Panc1 (cell line): Measurements from ENCODE around the gene YY1. TPM values are rescaled to one million over a fixed set of nuclear protein-coding genes. Genes with fewer than 3 reads are reported as not detected.

ENCODE experiments used
- ATAC-seq: fragments of 200-7000 bp; cut with Tn5 transposase; 2 replicates; pipeline ENCODE4 v1.9.1; 2020; ENCODE audit warnings: mild to moderate bottlenecking, moderate library complexity
- BruUV-seq: library from RNA; stranded (reverse); fragments of 400-500 nt; replicated peaks from 2 replicates; lab custom pipeline; 2021; lab: Mats Ljungman, UMichigan
- CTCF ChIA-PET: fragments of 300-600 bp; sonication (Branson Sonifier 250); formaldehyde crosslinking; loops from one replicate; lab custom pipeline; 2022; ENCODE audit warnings: antibody characterized with exemption; lab: Charles Lee
- POLR2A ChIA-PET: fragments of 300-600 bp; sonication (Branson Sonifier 250); formaldehyde crosslinking; loops from one replicate; lab custom pipeline; 2022; ENCODE audit warnings: antibody characterized with exemption; lab: Charles Lee
- DNase-seq: peaks from one replicate; pipeline ENCODE4 v3.0.0-alpha.2; 2010; ENCODE audit warnings: low read depth, low spot score
- H3K27ac ChIP-seq: 2 replicates; pipeline ENCODE4 v1.5.1; 2011; ENCODE audit warnings: mild to moderate bottlenecking, low read length, inconsistent platforms
- H3K27me3 ChIP-seq: fragments of 200-500 bp; sonication (Bioruptor generic); 2 replicates; pipeline ENCODE4 v1.6.0; 2014; ENCODE audit warnings: low read length, inconsistent platforms; ENCODE audit not compliant: control insufficient read depth, insufficient read depth
- H3K36me3 ChIP-seq: fragments of 200-500 bp; sonication (Bioruptor generic); 2 replicates; pipeline ENCODE4 v1.5.1; 2014; ENCODE audit warnings: inconsistent platforms, mild to moderate bottlenecking, low read length, moderate library complexity; ENCODE audit not compliant: control insufficient read depth, insufficient read depth
- H3K4me1 ChIP-seq: 2 replicates; pipeline ENCODE4 v1.5.1; 2011; ENCODE audit warnings: inconsistent platforms, mild to moderate bottlenecking, low read length, moderate library complexity; ENCODE audit not compliant: control insufficient read depth, insufficient read depth
- H3K4me3 ChIP-seq, 2 experiments: 2 replicates each; pipeline ENCODE4 v1.5.1; 2011 to 2012; ENCODE audit warnings: low read depth in 2 of 2, low read length in 2 of 2, mild to moderate bottlenecking in 2 of 2, inconsistent platforms in 1 of 2, moderate library complexity in 1 of 2
- H3K9me3 ChIP-seq: fragments of 200-500 bp; sonication (Bioruptor generic); 2 replicates; pipeline ENCODE4 v1.5.1; 2014; ENCODE audit warnings: low read depth, mild to moderate bottlenecking, inconsistent platforms, low read length, moderate library complexity; ENCODE audit not compliant: control insufficient read depth, insufficient read depth
- POLR2AphosphoS5 ChIP-seq: IDR thresholded peaks from 2 replicates; pipeline ENCODE4 v1.6.1; 2012; ENCODE audit warnings: mild to moderate bottlenecking, low read depth, low read length, moderate library complexity
- SIN3A ChIP-seq: IDR thresholded peaks from 2 replicates; pipeline ENCODE4 v1.6.1; 2012; ENCODE audit warnings: low read depth, mild to moderate bottlenecking, low read length, moderate library complexity, borderline replicate concordance; ENCODE audit not compliant: insufficient read depth
- TCF7L2 ChIP-seq: IDR thresholded peaks from 2 replicates; pipeline ENCODE4 v1.6.1; 2011; ENCODE audit warnings: mild to moderate bottlenecking, low read depth, low read length, inconsistent platforms
- in situ Hi-C: cut with HindIII; loops from 2 replicates; pipeline ENCODE4 v1.10.0; 2016; ENCODE audit warnings: low sequenced_read_pairs, low pct_unique_long_range_greater_than_20kb
- intact Hi-C: fragments of 100-400 bp; cut with micrococcal nuclease; formaldehyde crosslinking; loops from one replicate; pipeline ENCODE4 v1.10.0; 2022; ENCODE audit not compliant: unreplicated experiment
- total RNA-seq: library from RNA; stranded (reverse); gene quantifications from one replicate; pipeline ENCODE4 v1.2.1, GENCODE V29; 2021; ENCODE audit not compliant: unreplicated experiment
- TF ChIP-seq, protein P1 (sequence below): fragments of 450-650 bp; IDR thresholded peaks from 2 replicates; pipeline ENCODE4 v1.5.1; 2017; ENCODE audit warnings: mild to moderate bottlenecking
- TF ChIP-seq, protein P2 (sequence below), 2 experiments: IDR thresholded peaks; 2 replicates each; pipeline ENCODE4 v1.6.1; 2011 to 2012; ENCODE audit warnings: low read depth in 2 of 2, control low read depth in 1 of 2, low read length in 1 of 2, mild to moderate bottlenecking in 1 of 2, moderate library complexity in 1 of 2; ENCODE audit not compliant: insufficient read depth in 1 of 2

The YY1 gene
- total RNA-seq, 1 experiment from 2014 or later, result 71.3 TPM

GRCh38 chr14:100278702-100279101 is 39.8 kb downstream of the YY1 start:
- ChIA-PET CTCF (no interaction called here), POLR2A (interaction anchor here (0.7 kb wide), 1 partner anchor 37 kb away, joined by 3 read pairs; no protein-coding TSS in a partner anchor)
- Histone ChIP-seq H3K4me1 (peaks cover 39% of the 10 kb centered on the region), H3K36me3 (no peaks in the 10 kb centered on the region; the same call in 1 of the 2 replicates), H3K27me3 (no peaks in the 10 kb centered on the region), H3K4me3 (no peak overlapping the region), H3K9me3 (no peaks in the 10 kb centered on the region), H3K27ac (peak overlapping the region; percentile 63; the same call in 1 of the 2 replicates)
- ATAC-seq (peak; percentile 61), DNase-seq (no peak)
- in situ Hi-C loops (no loop called here), intact Hi-C loops (no loop called here)
- TF ChIP-seq SIN3A, result no peak
- TF ChIP-seq, protein P1, sequence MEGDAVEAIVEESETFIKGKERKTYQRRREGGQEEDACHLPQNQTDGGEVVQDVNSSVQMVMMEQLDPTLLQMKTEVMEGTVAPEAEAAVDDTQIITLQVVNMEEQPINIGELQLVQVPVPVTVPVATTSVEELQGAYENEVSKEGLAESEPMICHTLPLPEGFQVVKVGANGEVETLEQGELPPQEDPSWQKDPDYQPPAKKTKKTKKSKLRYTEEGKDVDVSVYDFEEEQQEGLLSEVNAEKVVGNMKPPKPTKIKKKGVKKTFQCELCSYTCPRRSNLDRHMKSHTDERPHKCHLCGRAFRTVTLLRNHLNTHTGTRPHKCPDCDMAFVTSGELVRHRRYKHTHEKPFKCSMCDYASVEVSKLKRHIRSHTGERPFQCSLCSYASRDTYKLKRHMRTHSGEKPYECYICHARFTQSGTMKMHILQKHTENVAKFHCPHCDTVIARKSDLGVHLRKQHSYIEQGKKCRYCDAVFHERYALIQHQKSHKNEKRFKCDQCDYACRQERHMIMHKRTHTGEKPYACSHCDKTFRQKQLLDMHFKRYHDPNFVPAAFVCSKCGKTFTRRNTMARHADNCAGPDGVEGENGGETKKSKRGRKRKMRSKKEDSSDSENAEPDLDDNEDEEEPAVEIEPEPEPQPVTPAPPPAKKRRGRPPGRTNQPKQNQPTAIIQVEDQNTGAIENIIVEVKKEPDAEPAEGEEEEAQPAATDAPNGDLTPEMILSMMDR, result no peak
- no peak for TF ChIP-seq POLR2AphosphoS5
- no peak for TF ChIP-seq TCF7L2
- TF ChIP-seq, protein P2, sequence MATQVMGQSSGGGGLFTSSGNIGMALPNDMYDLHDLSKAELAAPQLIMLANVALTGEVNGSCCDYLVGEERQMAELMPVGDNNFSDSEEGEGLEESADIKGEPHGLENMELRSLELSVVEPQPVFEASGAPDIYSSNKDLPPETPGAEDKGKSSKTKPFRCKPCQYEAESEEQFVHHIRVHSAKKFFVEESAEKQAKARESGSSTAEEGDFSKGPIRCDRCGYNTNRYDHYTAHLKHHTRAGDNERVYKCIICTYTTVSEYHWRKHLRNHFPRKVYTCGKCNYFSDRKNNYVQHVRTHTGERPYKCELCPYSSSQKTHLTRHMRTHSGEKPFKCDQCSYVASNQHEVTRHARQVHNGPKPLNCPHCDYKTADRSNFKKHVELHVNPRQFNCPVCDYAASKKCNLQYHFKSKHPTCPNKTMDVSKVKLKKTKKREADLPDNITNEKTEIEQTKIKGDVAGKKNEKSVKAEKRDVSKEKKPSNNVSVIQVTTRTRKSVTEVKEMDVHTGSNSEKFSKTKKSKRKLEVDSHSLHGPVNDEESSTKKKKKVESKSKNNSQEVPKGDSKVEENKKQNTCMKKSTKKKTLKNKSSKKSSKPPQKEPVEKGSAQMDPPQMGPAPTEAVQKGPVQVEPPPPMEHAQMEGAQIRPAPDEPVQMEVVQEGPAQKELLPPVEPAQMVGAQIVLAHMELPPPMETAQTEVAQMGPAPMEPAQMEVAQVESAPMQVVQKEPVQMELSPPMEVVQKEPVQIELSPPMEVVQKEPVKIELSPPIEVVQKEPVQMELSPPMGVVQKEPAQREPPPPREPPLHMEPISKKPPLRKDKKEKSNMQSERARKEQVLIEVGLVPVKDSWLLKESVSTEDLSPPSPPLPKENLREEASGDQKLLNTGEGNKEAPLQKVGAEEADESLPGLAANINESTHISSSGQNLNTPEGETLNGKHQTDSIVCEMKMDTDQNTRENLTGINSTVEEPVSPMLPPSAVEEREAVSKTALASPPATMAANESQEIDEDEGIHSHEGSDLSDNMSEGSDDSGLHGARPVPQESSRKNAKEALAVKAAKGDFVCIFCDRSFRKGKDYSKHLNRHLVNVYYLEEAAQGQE (IDR thresholded peaks at IDR 0.05; ENCODE audit: insufficient read depth in 1 of 2, low read depth in 2 of 2, low read length in 1 of 2), result no peak
- BruUV-seq, result no TSS peak

- POLR2A ChIA-PET, result interaction anchor here (0.7 kb wide), 1 partner anchor 38 kb away, joined by 3 read pairs; no protein-coding TSS in a partner anchor
These were observed 40.2 kb downstream of the YY1 start for GRCh38 chr14:100279133-100279532.

More at GRCh38 chr14:100279133-100279532, 40.2 kb downstream of the YY1 start:
- H3K27ac ChIP-seq, result peak overlapping the region; percentile 63; the same call in 1 of the 2 replicates
- H3K36me3 ChIP-seq, result no peaks in the 10 kb centered on the region; the same call in 1 of the 2 replicates
- H3K4me1 ChIP-seq, result peaks cover 40% of the 10 kb centered on the region
- H3K4me3 ChIP-seq, result no peak overlapping the region
- H3K27me3 ChIP-seq, result no peaks in the 10 kb centered on the region
- ATAC-seq (no peak), DNase-seq (no peak)
- in situ Hi-C loops (no loop called here), intact Hi-C loops (no loop called here)
- TF ChIP-seq TCF7L2 (no peak), SIN3A (no peak), POLR2AphosphoS5 (no peak)
- TF ChIP-seq, protein P1, result no peak
- TF ChIP-seq, protein P2 (IDR thresholded peaks at IDR 0.05; ENCODE audit: insufficient read depth in 1 of 2, low read depth in 2 of 2, low read length in 1 of 2), result no peak
- no peaks in the 10 kb centered on the region for H3K9me3 ChIP-seq
- BruUV-seq, result no TSS peak
- CTCF ChIA-PET, result no interaction called here
